GM23248 (cell line): ENCODE data around the gene KCNC2. TPM values are rescaled to one million over a fixed set of nuclear protein-coding genes. Genes with fewer than 3 reads are reported as not detected.

Experiments used
- DNase-seq: peaks from one replicate; pipeline ENCODE4 v3.0.0-alpha.2; 2015
- H2AFZ ChIP-seq: fragments of 200-600 bp; sonication (generic); 2 replicates; pipeline ENCODE4 v1.6.1; 2016; ENCODE audit warnings: antibody characterized with exemption
- H3F3A ChIP-seq: fragments of 200-600 bp; sonication (generic); 2 replicates; pipeline ENCODE4 v1.6.1; 2016; ENCODE audit warnings: mild to moderate bottlenecking, antibody characterized with exemption, mixed run types; ENCODE audit not compliant: insufficient read depth
- H3K27ac ChIP-seq: fragments of 200-600 bp; sonication (generic); 2 replicates; pipeline ENCODE4 v1.5.1; 2016; ENCODE audit warnings: mild to moderate bottlenecking
- H3K27me3 ChIP-seq: fragments of 200-600 bp; sonication (generic); replicated peaks from 2 replicates; pipeline ENCODE4 v1.6.1; 2016; ENCODE audit warnings: mild to moderate bottlenecking; ENCODE audit not compliant: insufficient read depth
- H3K36me3 ChIP-seq: fragments of 200-600 bp; sonication (generic); 2 replicates; pipeline ENCODE4 v1.6.1; 2016; ENCODE audit warnings: low read depth, mild to moderate bottlenecking
- H3K4me1 ChIP-seq: fragments of 200-600 bp; sonication (generic); 2 replicates; pipeline ENCODE4 v1.6.1; 2016; ENCODE audit warnings: mild to moderate bottlenecking; ENCODE audit not compliant: insufficient read depth
- H3K4me2 ChIP-seq: fragments of 200-600 bp; sonication (generic); one replicate; pipeline ENCODE4 v1.6.1; 2016; ENCODE audit warnings: mild to moderate bottlenecking; ENCODE audit not compliant: unreplicated experiment
- H3K4me3 ChIP-seq: fragments of 200-600 bp; sonication (generic); 2 replicates; pipeline ENCODE4 v1.5.1; 2016; ENCODE audit warnings: mild to moderate bottlenecking
- H3K79me2 ChIP-seq: fragments of 200-600 bp; sonication (generic); 2 replicates; pipeline ENCODE4 v1.6.1; 2016; ENCODE audit warnings: mild to moderate bottlenecking; ENCODE audit not compliant: insufficient read depth
- H3K9ac ChIP-seq: fragments of 200-600 bp; sonication (generic); 2 replicates; pipeline ENCODE4 v1.6.1; 2016; ENCODE audit warnings: mild to moderate bottlenecking
- H3K9me2 ChIP-seq: fragments of 200-600 bp; sonication (generic); 2 replicates; pipeline ENCODE4 v1.6.1; 2016; ENCODE audit warnings: mixed run types, mild to moderate bottlenecking, moderate library complexity; ENCODE audit not compliant: insufficient read depth
- H3K9me3 ChIP-seq: fragments of 200-600 bp; sonication (generic); one replicate; pipeline ENCODE4 v1.6.1; 2017; ENCODE audit warnings: low read depth
- H4K20me1 ChIP-seq: fragments of 200-600 bp; sonication (generic); 2 replicates; pipeline ENCODE4 v1.6.0; 2016; ENCODE audit not compliant: insufficient read depth
- EZH2 ChIP-seq: fragments of 200-600 bp; sonication (generic); IDR thresholded peaks from 2 replicates; pipeline ENCODE4 v1.6.1; 2018; ENCODE audit warnings: antibody characterized with exemption, mild to moderate bottlenecking; ENCODE audit not compliant: insufficient read depth, poor library complexity, severe bottlenecking
- EZH2phosphoT487 ChIP-seq: fragments of 200-600 bp; sonication (generic); IDR thresholded peaks from 2 replicates; pipeline ENCODE4 v1.6.1; 2018; ENCODE audit warnings: antibody characterized with exemption, moderate library complexity, mild to moderate bottlenecking, low read depth; ENCODE audit not compliant: insufficient read depth
- WGBS, 2 experiments: methylation state at CpG; one replicate each; pipeline ENCODE4 v1.1.6; 2015 to 2017; ENCODE audit warnings: low lambda C conversion rate in 2 of 2, low coverage in 1 of 2; ENCODE audit errors: missing lambda C conversion rate in 2 of 2; 5-methylcytosine and 5-hydroxymethylcytosine counted together
- in situ Hi-C: fragments of 300-500 bp; cut with MboI; formaldehyde crosslinking; loops from 2 replicates; pipeline ENCODE4 v1.15.0; 2020
- polyA plus RNA-seq: library from polyadenylated mRNA; unstranded; fragments of >200 nt; fragmentation: Nextera tagmentation; extraction: Ambion mirVana; gene quantifications from 2 replicates; pipeline ENCODE4 v1.2.1, GENCODE V29; 2016
- total RNA-seq: library from RNA; depleted of rRNA; stranded (reverse); fragments of >200 nt; shearing (Covaris generic); gene quantifications from 2 replicates; pipeline ENCODE4 v1.2.3, GENCODE V29; 2014

The KCNC2 gene
- total and polyA plus RNA-seq, 2 experiments from 2014 or later, result not detected

- H3K27ac ChIP-seq, result no peak overlapping the region
- no peak overlapping the region for H2AFZ ChIP-seq
- H4K20me1 ChIP-seq, result no peaks in the 10 kb centered on the region
- H3K79me2 ChIP-seq, result no peaks in the 10 kb centered on the region
- no peak overlapping the region for H3K4me3 ChIP-seq
- WGBS, 2 experiments, result 21 to 26% methylated on average over 2 of the region's 2 CpGs
- no peak overlapping the region for H3K9ac ChIP-seq
- in situ Hi-C loops, result no loop called here
- no peaks in the 10 kb centered on the region for H3K36me3 ChIP-seq
- no peaks in the 10 kb centered on the region for H3F3A ChIP-seq
- H3K4me2 ChIP-seq, result no peak overlapping the region
- H3K4me1 ChIP-seq, result no peaks in the 10 kb centered on the region
- no peak for DNase-seq
- no peak for TF ChIP-seq EZH2phosphoT487
- no peak for TF ChIP-seq EZH2
- H3K9me2 ChIP-seq, result no peaks in the 10 kb centered on the region
- H3K9me3 ChIP-seq, result no peaks in the 10 kb centered on the region
- H3K27me3 ChIP-seq, result no peaks in the 10 kb centered on the region; the same call in 1 of the 2 replicates
Observed at GRCh38 chr12:75121036-75121705, 88.5 kb downstream of the KCNC2 start.

DNA sequence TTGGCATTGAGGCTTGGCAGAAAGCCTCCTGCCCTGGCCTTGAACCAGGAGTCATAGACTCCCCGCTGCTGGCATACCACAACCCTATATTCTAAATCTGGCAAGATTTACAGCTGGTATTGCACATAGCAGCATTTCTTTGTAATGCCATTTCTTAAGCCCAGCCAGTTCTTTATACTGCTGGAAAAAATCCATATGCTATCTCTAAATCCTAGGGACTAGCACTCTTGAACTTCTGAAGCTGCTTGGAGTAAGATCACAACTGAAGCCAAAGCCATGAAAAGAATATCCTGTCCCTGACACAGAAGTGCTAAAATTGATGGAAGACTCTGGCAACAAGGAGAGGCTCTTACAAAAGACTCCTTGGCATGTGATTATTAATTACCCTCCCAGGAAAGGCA lies 89.3 kb downstream of the KCNC2 start:
- Histone ChIP-seq H3K4me1 (no peaks in the 10 kb centered on the region), H3K9me2 (no peaks in the 10 kb centered on the region), H3K27me3 (no peaks in the 10 kb centered on the region; the same call in 1 of the 2 replicates), H3K27ac (no peak overlapping the region), H2AFZ (no peak overlapping the region), H3K9me3 (no peaks in the 10 kb centered on the region), H3K9ac (no peak overlapping the region), H3F3A (no peaks in the 10 kb centered on the region), H3K79me2 (no peaks in the 10 kb centered on the region), H3K4me2 (no peak overlapping the region), H3K4me3 (no peak overlapping the region), H3K36me3 (no peaks in the 10 kb centered on the region), H4K20me1 (no peaks in the 10 kb centered on the region)
- in situ Hi-C loops, result no loop called here
- no peak for TF ChIP-seq EZH2phosphoT487
- TF ChIP-seq EZH2, result no peak
- DNase-seq, result no peak
- 32 to 37% methylated on average over 1 of the region's 1 CpG for WGBS, 2 experiments

GRCh38 chr12:75116646-75117198 lies 92.9 kb downstream of the KCNC2 start:
- no peaks in the 10 kb centered on the region for H3K36me3 ChIP-seq
- no peaks in the 10 kb centered on the region for H3K27me3 ChIP-seq
- no peaks in the 10 kb centered on the region for H3K4me1 ChIP-seq
- in situ Hi-C loops, result no loop called here
- H3K9me3 ChIP-seq, result no peaks in the 10 kb centered on the region
- TF ChIP-seq EZH2phosphoT487, result no peak
- TF ChIP-seq EZH2, result no peak
- no peaks in the 10 kb centered on the region for H3K79me2 ChIP-seq
- no peaks in the 10 kb centered on the region for H3K9me2 ChIP-seq
- no peak overlapping the region for H3K27ac ChIP-seq
- H3K4me3 ChIP-seq, result no peak overlapping the region
- no peaks in the 10 kb centered on the region for H3F3A ChIP-seq
- 3 to 5% methylated on average over 5 of the region's 5 CpGs for WGBS, 2 experiments
- H3K4me2 ChIP-seq, result no peak overlapping the region
- DNase-seq, result no peak
- H3K9ac ChIP-seq, result no peak overlapping the region
- no peaks in the 10 kb centered on the region for H4K20me1 ChIP-seq
- H2AFZ ChIP-seq, result no peak overlapping the region

GRCh38 chr12:75115748-75116147 lies 93.9 kb downstream of the KCNC2 start:
- no peak overlapping the region for H2AFZ ChIP-seq
- H3K27me3 ChIP-seq, result no peaks in the 10 kb centered on the region
- H3K4me1 ChIP-seq, result no peaks in the 10 kb centered on the region
- TF ChIP-seq EZH2, result no peak
- TF ChIP-seq EZH2phosphoT487, result no peak
- H3K4me3 ChIP-seq, result no peak overlapping the region
- H3K79me2 ChIP-seq, result no peaks in the 10 kb centered on the region
- H4K20me1 ChIP-seq, result no peaks in the 10 kb centered on the region
- no peaks in the 10 kb centered on the region for H3F3A ChIP-seq
- no peak overlapping the region for H3K9ac ChIP-seq
- H3K9me2 ChIP-seq, result no peaks in the 10 kb centered on the region
- no peak for DNase-seq
- in situ Hi-C loops, result no loop called here
- H3K27ac ChIP-seq, result no peak overlapping the region
- H3K4me2 ChIP-seq, result no peak overlapping the region
- H3K9me3 ChIP-seq, result no peaks in the 10 kb centered on the region
- 46 to 58% methylated on average over 2 of the region's 2 CpGs for WGBS, 2 experiments
- H3K36me3 ChIP-seq, result no peaks in the 10 kb centered on the region
